ENCODE results near the gene GP9.
"Not testable (repeated sequence)": the region's sequence is repeated elsewhere in the genome, so short reads cannot be mapped to it uniquely, and the experiment has no call there.

The GP9 gene

DNA sequence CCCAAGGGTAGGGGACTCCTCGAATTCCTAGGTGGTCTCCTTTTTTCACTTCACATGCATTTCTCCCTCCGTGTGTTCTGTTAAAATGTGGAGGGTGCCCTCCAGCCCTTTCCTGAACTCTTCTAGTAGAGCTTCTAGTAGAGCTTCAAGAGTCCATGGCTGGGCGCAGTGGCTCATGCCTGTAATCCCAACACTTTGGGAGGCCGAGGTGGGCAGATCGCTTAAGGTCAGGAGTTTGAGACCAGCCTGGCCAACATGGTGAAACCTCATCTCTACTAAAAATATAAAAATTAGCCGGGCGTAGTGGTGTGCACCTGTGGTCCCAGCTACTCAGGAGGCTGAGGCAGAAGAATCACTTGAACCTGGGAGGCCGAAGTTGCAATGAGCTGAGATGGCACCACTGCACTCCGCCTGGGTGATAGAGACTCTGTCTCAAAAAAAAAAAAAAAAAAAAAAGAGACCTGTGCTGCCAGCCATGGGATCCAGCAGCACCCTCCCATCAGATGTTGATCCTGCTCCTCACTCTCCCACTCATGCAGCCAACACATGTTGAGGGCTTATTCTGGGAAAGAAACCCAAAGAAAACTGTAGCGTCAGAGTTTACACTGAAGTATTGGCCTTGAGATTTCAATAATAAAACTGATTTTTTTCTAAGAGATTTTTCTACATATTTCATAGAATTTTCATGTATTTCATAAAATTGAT is 50.6 kb downstream of the GP9 start:
- DNase-seq (ENCODE audit: low read depth in 2 of 2), result not testable (repeated sequence)
